Immature natural killer cell (primary cell): Measurements from ENCODE around the gene TTC12. TPM values are rescaled to one million over a fixed set of nuclear protein-coding genes. Genes with fewer than 3 reads are reported as not detected.
"Not testable (repeated sequence)": the region's sequence is repeated elsewhere in the genome, so short reads cannot be mapped to it uniquely, and the experiment has no call there.

ENCODE experiments used
- DNase-seq, 3 donors: peaks; one replicate each; pipeline ENCODE4 v3.0.0; 2022; ENCODE audit warnings: mixed read lengths in 1 of 3
- H3K27ac Mint-ChIP-seq, 6 donors: one replicate each; pipeline ENCODE4 v1.8.0; 2020; ENCODE audit warnings: mixed read lengths in 6 of 6, mild to moderate bottlenecking in 5 of 6, inconsistent platforms in 4 of 6, moderate library complexity in 3 of 6
- H3K27me3 Mint-ChIP-seq, 3 donors: one replicate each; pipeline ENCODE4 v1.8.0; 2020 to 2021; ENCODE audit warnings: low read depth in 3 of 3, mild to moderate bottlenecking in 3 of 3, mixed read lengths in 3 of 3, moderate library complexity in 3 of 3, inconsistent platforms in 1 of 3
- H3K36me3 Mint-ChIP-seq, 3 donors: one replicate each; pipeline ENCODE4 v1.8.0; 2020; ENCODE audit warnings: mixed read lengths in 3 of 3, inconsistent platforms in 2 of 3, mild to moderate bottlenecking in 2 of 3
- H3K4me1 Mint-ChIP-seq, 2 donors: one replicate each; pipeline ENCODE4 v1.8.0; 2020; ENCODE audit warnings: inconsistent platforms in 2 of 2, mild to moderate bottlenecking in 2 of 2, mixed read lengths in 2 of 2, moderate library complexity in 1 of 2
- H3K4me3 Mint-ChIP-seq, 5 donors: one replicate each; pipeline ENCODE4 v1.8.0; 2020; ENCODE audit warnings: mild to moderate bottlenecking in 5 of 5, mixed read lengths in 5 of 5, inconsistent platforms in 3 of 5, moderate library complexity in 3 of 5
- H3K9me3 Mint-ChIP-seq, 6 donors: one replicate each; pipeline ENCODE4 v1.8.0; 2020; ENCODE audit warnings: mild to moderate bottlenecking in 6 of 6, mixed read lengths in 6 of 6, inconsistent platforms in 4 of 6, moderate library complexity in 3 of 6
- polyA plus RNA-seq, 3 donors: library from polyadenylated mRNA; unstranded; fragments of 300-500 nt; fragmentation: Illumina TruSeq; gene quantifications; one replicate each; pipeline ENCODE4 v1.2.3, GENCODE V29; 2021

TTC12 gene
- polyA plus RNA-seq, 3 donors from 2014 or later, result 2.6 to 7.7 (median 5.5) TPM

DNA sequence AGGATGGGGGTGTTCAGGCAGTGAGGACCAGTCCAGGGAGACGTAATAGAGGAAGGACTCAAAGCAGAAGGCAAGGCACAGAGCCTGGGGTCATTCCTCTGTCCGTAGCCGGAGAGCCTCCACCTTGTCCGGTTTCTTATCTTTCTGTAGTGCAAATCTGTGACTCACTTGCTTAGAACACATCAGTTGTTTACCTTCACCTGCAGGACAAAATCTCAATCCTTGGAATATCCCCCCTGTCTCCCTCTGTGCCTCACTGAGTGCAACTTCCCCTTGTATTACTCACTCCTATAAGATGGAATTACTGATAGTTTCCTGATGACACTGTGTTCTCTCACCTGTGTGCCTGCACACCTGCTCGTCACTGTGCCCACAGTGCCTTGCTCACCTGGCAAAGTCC, 20.4 kb upstream of the TTC12 start:
- Mint-ChIP-seq H3K4me1 (no peaks in the 10 kb centered on the region), H3K27me3 (peaks cover 0 to 18% (median 5%) of the 10 kb centered on the region in 3 donors), H3K4me3 (no peak overlapping the region), H3K9me3 (no peaks in the 10 kb centered on the region), H3K36me3 (no peaks in the 10 kb centered on the region), H3K27ac (no peak overlapping the region)
- no peak for DNase-seq

DNA sequence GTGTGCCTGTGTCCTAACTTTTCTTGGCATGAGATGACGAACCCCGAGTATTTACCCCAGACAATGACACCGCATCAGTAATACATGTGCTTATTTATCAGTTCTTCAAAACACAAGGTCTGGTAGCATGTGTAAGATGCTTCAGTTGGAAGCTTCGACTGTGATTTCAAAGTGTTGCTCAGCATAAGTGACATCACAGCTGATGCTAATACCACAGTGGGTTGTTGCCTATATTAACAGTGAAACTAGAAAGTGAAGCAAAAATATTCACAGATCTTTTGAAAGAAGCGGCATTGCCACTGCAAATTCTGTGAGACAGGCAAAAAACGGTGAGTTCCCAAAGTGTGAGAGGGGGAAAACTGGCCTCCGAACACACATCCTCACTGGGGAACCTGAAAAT, 18.4 kb upstream of the TTC12 start:
- no peak overlapping the region for H3K27ac Mint-ChIP-seq
- no peaks in the 10 kb centered on the region for H3K36me3 Mint-ChIP-seq
- no peaks in the 10 kb centered on the region for H3K9me3 Mint-ChIP-seq
- no peaks in the 10 kb centered on the region for H3K4me1 Mint-ChIP-seq
- peaks cover 1 to 18% (median 5%) of the 10 kb centered on the region in 3 donors for H3K27me3 Mint-ChIP-seq
- no peak for DNase-seq
- no peak overlapping the region for H3K4me3 Mint-ChIP-seq

- Mint-ChIP-seq H3K27ac (no peak overlapping the region), H3K9me3 (no peaks in the 10 kb centered on the region), H3K27me3 (peaks cover 3 to 18% (median 4%) of the 10 kb centered on the region in 3 donors), H3K36me3 (no peaks in the 10 kb centered on the region), H3K4me1 (no peaks in the 10 kb centered on the region), H3K4me3 (no peak overlapping the region)
- no peak for DNase-seq
These were observed 17.8 kb upstream of the TTC12 start for GRCh38 chr11:113296447-113297205.

- not testable (repeated sequence) for H3K27ac Mint-ChIP-seq, H3K9me3 Mint-ChIP-seq, H3K4me1 Mint-ChIP-seq, H3K36me3 Mint-ChIP-seq, DNase-seq, H3K4me3 Mint-ChIP-seq
- H3K27me3 Mint-ChIP-seq, result peaks cover 2 to 18% (median 3%) of the 10 kb centered on the region in 3 donors
These were observed 15.9 kb upstream of the TTC12 start for GRCh38 chr11:113298496-113298895.

- no peaks in the 10 kb centered on the region for H3K4me1 Mint-ChIP-seq
- no peak for DNase-seq
- no peak overlapping the region for H3K4me3 Mint-ChIP-seq
- no peaks in the 10 kb centered on the region for H3K36me3 Mint-ChIP-seq
- no peak overlapping the region for H3K27ac Mint-ChIP-seq
- no peaks in the 10 kb centered on the region for H3K9me3 Mint-ChIP-seq
- peaks cover 0 to 6% (median 2%) of the 10 kb centered on the region in 3 donors for H3K27me3 Mint-ChIP-seq
These were observed 9.5 kb upstream of the TTC12 start for GRCh38 chr11:113304916-113305315.

DNA sequence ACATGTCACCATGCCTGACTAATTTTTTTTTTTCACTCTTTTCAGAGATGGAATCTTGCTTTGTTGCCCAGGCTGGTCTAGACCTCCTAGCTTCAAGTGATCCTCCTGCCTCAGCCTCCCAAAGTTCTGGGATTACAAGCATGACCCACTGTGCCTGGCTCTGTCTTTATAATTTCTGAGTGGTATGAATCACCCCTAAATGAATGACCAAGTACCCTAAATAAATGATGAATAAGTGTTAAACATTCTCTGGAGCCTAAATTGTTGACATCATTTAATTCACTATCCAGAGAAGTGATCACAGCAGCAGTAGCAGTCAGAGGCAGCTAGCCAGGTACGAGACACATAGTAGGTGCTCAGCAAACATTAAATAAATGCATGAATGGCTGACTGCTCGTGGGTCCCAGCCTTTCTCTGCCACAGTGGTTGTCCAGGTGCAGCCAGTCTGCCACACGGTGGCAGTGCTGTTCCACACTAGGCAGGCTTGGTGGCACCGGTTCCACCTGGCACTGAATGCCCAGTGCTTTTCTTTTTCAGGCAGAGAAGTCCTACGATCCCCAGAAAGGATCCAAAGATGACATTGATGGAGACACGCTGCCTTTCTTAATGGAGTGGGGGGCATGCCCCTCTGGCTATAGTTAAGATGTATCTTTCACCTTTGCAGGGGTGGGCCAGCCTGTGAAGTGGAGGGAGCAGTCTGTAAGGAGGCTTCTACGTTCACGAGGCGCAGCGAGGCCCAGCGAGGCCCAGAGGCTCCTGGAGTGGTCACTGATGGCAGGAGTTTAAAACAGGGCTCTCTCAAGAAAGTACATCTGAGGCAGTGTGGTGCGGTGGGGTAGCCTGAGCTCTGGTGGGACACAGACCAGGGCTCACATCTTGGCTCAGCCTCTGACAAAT, 8.7 kb upstream of the TTC12 start:
- Mint-ChIP-seq H3K4me3 (no peak overlapping the region), H3K9me3 (no peaks in the 10 kb centered on the region), H3K36me3 (no peaks in the 10 kb centered on the region), H3K27me3 (peaks cover 0 to 8% (median 2%) of the 10 kb centered on the region in 3 donors), H3K27ac (no peak overlapping the region), H3K4me1 (no peaks in the 10 kb centered on the region)
- DNase-seq, result peak; percentile 47 to 61 (median 50)

DNA sequence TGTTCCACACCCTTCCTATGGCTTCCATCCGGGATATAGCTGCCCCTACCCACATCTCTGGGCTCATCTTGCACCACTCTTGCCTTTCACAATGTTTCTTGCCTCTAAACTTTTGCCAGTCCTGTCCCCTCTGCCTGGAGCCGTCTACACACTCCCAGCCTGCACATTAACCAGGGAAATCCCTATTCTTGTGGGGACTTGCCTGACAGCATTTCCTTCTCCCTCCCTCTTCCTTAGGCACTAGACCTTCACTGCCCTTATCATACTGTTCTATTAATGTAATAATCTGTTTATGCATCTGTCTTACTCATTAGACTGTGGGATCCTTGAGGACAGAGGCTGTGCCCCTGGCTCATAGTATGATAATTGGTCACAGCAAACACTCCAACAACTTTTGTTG, 5.8 kb upstream of the TTC12 start:
- Mint-ChIP-seq H3K27ac (no peak overlapping the region), H3K4me1 (peaks cover 5% of the 10 kb centered on the region in 2 donors), H3K36me3 (no peaks in the 10 kb centered on the region), H3K9me3 (no peaks in the 10 kb centered on the region), H3K4me3 (no peak overlapping the region), H3K27me3 (peaks cover 0 to 5% (median 2%) of the 10 kb centered on the region in 3 donors)
- no peak for DNase-seq

DNA sequence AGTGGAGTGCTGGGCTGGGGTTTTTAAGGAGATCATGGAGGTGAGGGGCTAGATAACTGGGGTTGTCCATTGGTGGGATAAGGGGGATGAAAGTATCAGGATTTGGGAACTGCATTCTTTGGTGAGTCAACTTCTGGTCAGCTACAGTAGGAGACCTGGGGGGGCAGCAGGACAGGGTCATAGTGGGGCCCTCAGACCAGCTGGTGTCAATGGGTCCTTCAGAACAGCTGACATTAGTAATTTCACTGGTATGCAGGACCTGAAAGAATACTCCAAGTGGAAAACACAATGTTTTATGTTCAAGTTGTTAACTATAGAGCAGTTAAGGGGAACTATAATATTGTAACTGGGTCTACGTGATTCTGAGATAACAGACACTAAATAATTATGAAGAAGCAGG, 2.8 kb upstream of the TTC12 start:
- H3K27ac Mint-ChIP-seq, result no peak overlapping the region
- peaks cover 0 to 6% (median 5%) of the 10 kb centered on the region in 3 donors for H3K27me3 Mint-ChIP-seq
- no peaks in the 10 kb centered on the region for H3K36me3 Mint-ChIP-seq
- peaks cover 22% of the 10 kb centered on the region in 2 donors for H3K4me1 Mint-ChIP-seq
- H3K9me3 Mint-ChIP-seq, result no peaks in the 10 kb centered on the region
- no peak overlapping the region for H3K4me3 Mint-ChIP-seq
- no peak for DNase-seq

GRCh38 chr11:113313601-113314000, 782 bp upstream of the TTC12 start:
- Mint-ChIP-seq H3K36me3 (peaks cover 4 to 5% (median 4%) of the 10 kb centered on the region in 3 donors), H3K4me3 (peak overlapping the region; percentile 81 to 87 (median 84)), H3K9me3 (no peaks in the 10 kb centered on the region), H3K4me1 (peaks cover 22% of the 10 kb centered on the region in 2 donors), H3K27me3 (peaks cover 0 to 5% (median 4%) of the 10 kb centered on the region in 3 donors), H3K27ac (peak overlapping the region; percentile 75 to 86 (median 80))
- DNase-seq, result no peak

DNA sequence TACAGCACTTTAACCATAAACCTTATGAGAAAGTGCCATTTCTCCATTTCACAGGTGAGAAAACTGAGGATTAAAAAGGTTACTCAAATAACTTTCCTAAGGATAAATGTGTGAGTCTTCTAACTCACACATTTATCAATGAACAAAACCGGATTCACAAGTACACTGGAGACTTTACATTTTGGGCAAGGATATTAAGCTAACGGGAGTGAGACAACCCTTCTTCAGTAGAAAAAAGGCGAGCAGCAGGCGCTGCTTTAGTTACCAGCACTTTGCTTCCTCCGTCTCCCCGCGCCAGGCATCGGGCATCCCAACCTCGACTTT, 356 bp upstream of the TTC12 start:
- peak overlapping the region; percentile 81 to 87 (median 84) for H3K4me3 Mint-ChIP-seq
- peaks cover 0 to 5% (median 4%) of the 10 kb centered on the region in 3 donors for H3K27me3 Mint-ChIP-seq
- no peak for DNase-seq
- peak overlapping the region; percentile 75 to 86 (median 80) for H3K27ac Mint-ChIP-seq
- peaks cover 22% of the 10 kb centered on the region in 2 donors for H3K4me1 Mint-ChIP-seq
- no peaks in the 10 kb centered on the region for H3K9me3 Mint-ChIP-seq
- H3K36me3 Mint-ChIP-seq, result peaks cover 5 to 9% (median 8%) of the 10 kb centered on the region in 3 donors

DNA sequence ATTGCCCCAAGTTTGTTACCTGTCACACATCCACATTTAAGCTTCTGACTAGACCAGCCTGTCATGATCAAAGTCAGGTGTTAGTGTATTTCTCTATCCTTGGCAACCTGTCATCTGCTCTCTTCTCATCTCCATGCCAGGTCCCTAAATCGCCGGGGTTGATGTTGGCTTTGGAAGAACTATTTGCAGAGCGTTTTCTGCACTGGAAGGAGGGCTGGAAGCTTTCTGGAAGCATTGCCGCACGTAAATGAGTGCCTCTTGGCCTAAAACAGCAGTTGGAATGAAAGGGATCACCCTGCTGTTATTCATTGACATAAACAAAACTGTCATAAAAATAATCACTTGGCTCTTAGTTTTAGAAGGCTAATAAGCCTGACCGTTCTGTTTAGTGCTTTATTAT, 1.4 kb downstream of the TTC12 start:
- DNase-seq, result no peak
- Mint-ChIP-seq H3K4me1 (peaks cover 22% of the 10 kb centered on the region in 2 donors), H3K4me3 (peak overlapping the region; percentile 83 to 87 (median 84)), H3K27me3 (peaks cover 0 to 5% (median 5%) of the 10 kb centered on the region in 3 donors), H3K36me3 (peaks cover 12 to 14% (median 13%) of the 10 kb centered on the region in 3 donors), H3K9me3 (no peaks in the 10 kb centered on the region), H3K27ac (peak overlapping the region; percentile 80 to 90 (median 88))

DNA sequence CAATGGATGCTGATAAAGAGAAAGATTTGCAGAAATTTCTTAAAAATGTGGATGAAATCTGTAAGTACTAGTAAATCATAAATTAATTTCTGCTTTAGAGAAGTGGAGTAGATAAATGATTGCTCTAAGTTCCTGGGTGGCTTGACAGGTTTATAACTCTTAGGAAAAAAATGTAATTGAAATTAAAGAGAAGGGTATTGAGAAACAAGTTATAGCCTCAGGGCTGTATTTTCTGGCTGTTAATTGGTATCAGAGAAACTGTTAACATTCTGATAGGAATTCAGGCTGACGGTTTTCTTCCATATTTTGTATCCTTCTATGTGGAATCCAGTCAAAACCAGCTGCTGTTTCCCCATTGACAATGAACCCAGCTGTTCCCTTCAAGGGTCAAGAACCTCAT, 1.9 kb downstream of the TTC12 start:
- H3K9me3 Mint-ChIP-seq, result no peaks in the 10 kb centered on the region

GRCh38 chr11:113317339-113317738, 3.0 kb downstream of the TTC12 start:
- H3K4me1 Mint-ChIP-seq, result peaks cover 22% of the 10 kb centered on the region in 2 donors
- H3K4me3 Mint-ChIP-seq, result peak overlapping the region in 1 of 5 donors; percentile 0
- no peaks in the 10 kb centered on the region for H3K9me3 Mint-ChIP-seq
- peaks cover 0 to 5% (median 5%) of the 10 kb centered on the region in 3 donors for H3K27me3 Mint-ChIP-seq
- no peak for DNase-seq
- peak overlapping the region in 2 of 6 donors; percentile 0 to 2 for H3K27ac Mint-ChIP-seq
- H3K36me3 Mint-ChIP-seq, result peaks cover 12 to 14% (median 13%) of the 10 kb centered on the region in 3 donors

More for the DNA sequence above, 1.9 kb downstream of the TTC12 start:
- DNase-seq, result no peak
- peaks cover 0 to 5% (median 5%) of the 10 kb centered on the region in 3 donors for H3K27me3 Mint-ChIP-seq
- H3K4me3 Mint-ChIP-seq, result peak overlapping the region in 1 of 5 donors; percentile 84
- H3K27ac Mint-ChIP-seq, result peak overlapping the region in 5 of 6 donors; percentile 30 to 88 (median 80)
- peaks cover 22% of the 10 kb centered on the region in 2 donors for H3K4me1 Mint-ChIP-seq
- H3K36me3 Mint-ChIP-seq, result peaks cover 12 to 14% (median 13%) of the 10 kb centered on the region in 3 donors

DNA sequence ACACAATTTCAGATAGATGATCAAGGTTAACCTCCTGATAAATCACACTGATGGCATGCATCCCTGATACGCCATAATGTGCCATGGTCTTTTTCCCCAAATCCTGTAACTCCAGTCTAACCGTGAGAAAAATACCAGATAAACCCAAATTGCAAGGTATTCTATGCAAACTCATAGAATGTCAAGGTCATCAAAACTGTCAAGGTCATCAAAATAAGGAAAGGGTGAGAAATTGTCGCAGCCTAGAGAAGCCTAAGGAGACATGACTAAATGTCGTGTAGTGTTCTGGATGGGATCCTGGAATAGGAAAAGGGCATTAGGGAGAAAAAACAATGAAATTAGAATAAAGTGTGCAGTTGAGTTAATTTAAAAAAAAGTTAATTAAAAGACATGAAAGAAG, 4.7 kb downstream of the TTC12 start:
- DNase-seq, result no peak
- H3K27me3 Mint-ChIP-seq, result peaks cover 2 to 5% (median 5%) of the 10 kb centered on the region in 3 donors
- H3K9me3 Mint-ChIP-seq, result no peaks in the 10 kb centered on the region
- H3K36me3 Mint-ChIP-seq, result peaks cover 12 to 21% (median 13%) of the 10 kb centered on the region in 3 donors
- H3K4me1 Mint-ChIP-seq, result peaks cover 13% of the 10 kb centered on the region in 2 donors
- no peak overlapping the region for H3K4me3 Mint-ChIP-seq
- H3K27ac Mint-ChIP-seq, result no peak overlapping the region
